IMR-90 (cell line): ENCODE results near the gene FGG. TPM values are rescaled to one million over a fixed set of nuclear protein-coding genes. Genes with fewer than 3 reads are reported as not detected.

ENCODE experiments used
- BHLHE40 ChIP-seq: fragments of 150-350 bp; IDR thresholded peaks from 2 replicates; pipeline ENCODE4 v1.6.1; 2016; ENCODE audit warnings: mild to moderate bottlenecking, low read depth, low read length
- MXI1 ChIP-seq: IDR thresholded peaks from 2 replicates; pipeline ENCODE4 v1.6.1; 2012; ENCODE audit warnings: low read depth, mild to moderate bottlenecking, low read length, moderate library complexity, borderline replicate concordance
- polyA plus RNA-seq, 3 experiments: library from polyadenylated mRNA; depleted of rRNA; stranded (reverse); fragments of >200 nt; gene quantifications; 2 replicates each; pipeline ENCODE4 v1.2.3, GENCODE V29; 2012; ENCODE audit warnings: low replicate concordance in 1 of 3
- total RNA-seq: library from RNA; depleted of rRNA; stranded (reverse); fragments of >200 nt; gene quantifications from 2 replicates; pipeline ENCODE4 v1.2.3, GENCODE V29; 2012
- TF ChIP-seq, protein P1 (sequence below): conservative IDR thresholded peaks from 2 replicates; pipeline ENCODE4 v1.5.1; 2012; ENCODE audit warnings: mild to moderate bottlenecking, low read depth, low read length, improper control_type of control experiment
- TF ChIP-seq, protein P2 (sequence below): fragments of 150-350 bp; IDR thresholded peaks from 2 replicates; pipeline ENCODE4 v1.6.1; 2017; ENCODE audit warnings: mild to moderate bottlenecking, antibody characterized with exemption, low read length, low read depth

Gene FGG
- total and polyA plus RNA-seq, 2 of the 4 experiments (the other 2 are of a cell fraction): not detected

DNA sequence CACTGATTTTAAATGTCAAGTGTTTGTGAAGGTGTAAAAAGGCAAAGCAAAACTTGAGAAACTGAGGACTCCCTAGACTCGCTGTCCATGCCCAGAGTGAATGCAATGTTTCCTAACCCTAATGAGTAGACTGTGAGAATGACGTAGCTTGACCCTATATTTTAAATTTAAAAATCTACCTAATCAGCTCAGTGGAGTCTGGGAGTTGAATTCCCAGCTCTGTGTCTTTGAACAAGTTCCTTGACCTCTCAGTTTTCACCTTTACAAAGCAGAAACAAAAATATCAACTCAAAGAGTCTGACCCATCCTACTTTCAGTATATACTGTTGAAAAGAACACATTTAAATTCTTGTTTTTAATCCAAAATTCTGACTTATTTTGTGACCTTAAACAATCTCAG, 24.3 kb downstream of the FGG start (continued):
- TF ChIP-seq, protein P1, sequence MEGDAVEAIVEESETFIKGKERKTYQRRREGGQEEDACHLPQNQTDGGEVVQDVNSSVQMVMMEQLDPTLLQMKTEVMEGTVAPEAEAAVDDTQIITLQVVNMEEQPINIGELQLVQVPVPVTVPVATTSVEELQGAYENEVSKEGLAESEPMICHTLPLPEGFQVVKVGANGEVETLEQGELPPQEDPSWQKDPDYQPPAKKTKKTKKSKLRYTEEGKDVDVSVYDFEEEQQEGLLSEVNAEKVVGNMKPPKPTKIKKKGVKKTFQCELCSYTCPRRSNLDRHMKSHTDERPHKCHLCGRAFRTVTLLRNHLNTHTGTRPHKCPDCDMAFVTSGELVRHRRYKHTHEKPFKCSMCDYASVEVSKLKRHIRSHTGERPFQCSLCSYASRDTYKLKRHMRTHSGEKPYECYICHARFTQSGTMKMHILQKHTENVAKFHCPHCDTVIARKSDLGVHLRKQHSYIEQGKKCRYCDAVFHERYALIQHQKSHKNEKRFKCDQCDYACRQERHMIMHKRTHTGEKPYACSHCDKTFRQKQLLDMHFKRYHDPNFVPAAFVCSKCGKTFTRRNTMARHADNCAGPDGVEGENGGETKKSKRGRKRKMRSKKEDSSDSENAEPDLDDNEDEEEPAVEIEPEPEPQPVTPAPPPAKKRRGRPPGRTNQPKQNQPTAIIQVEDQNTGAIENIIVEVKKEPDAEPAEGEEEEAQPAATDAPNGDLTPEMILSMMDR: no peak
- TF ChIP-seq, protein P2, sequence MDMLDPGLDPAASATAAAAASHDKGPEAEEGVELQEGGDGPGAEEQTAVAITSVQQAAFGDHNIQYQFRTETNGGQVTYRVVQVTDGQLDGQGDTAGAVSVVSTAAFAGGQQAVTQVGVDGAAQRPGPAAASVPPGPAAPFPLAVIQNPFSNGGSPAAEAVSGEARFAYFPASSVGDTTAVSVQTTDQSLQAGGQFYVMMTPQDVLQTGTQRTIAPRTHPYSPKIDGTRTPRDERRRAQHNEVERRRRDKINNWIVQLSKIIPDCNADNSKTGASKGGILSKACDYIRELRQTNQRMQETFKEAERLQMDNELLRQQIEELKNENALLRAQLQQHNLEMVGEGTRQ: no peak
- TF ChIP-seq BHLHE40 (no peak), MXI1 (no peak)
